C4-2B (cell line): ENCODE measurements around the gene PRKCE.
A peak's percentile ranks its signal among the peaks of the same experiment; 100 is the strongest.

Experiments used
- H3K27ac ChIP-seq: fragments of 450-650 bp; 2 replicates; pipeline ENCODE4 v1.5.1; 2017
- ZFX ChIP-seq: fragments of 450-650 bp; IDR thresholded peaks from 2 replicates; pipeline ENCODE4 v1.6.1; 2017
- TF ChIP-seq, protein P1 (sequence below): fragments of 450-650 bp; conservative IDR thresholded peaks from 2 replicates; pipeline ENCODE4 v1.5.1; 2017; ENCODE audit warnings: mild to moderate bottlenecking

Gene PRKCE

GRCh38 chr2:46008091-46008870 lies 356.8 kb downstream of the PRKCE start:
- no peak for TF ChIP-seq ZFX
- TF ChIP-seq, protein P1, sequence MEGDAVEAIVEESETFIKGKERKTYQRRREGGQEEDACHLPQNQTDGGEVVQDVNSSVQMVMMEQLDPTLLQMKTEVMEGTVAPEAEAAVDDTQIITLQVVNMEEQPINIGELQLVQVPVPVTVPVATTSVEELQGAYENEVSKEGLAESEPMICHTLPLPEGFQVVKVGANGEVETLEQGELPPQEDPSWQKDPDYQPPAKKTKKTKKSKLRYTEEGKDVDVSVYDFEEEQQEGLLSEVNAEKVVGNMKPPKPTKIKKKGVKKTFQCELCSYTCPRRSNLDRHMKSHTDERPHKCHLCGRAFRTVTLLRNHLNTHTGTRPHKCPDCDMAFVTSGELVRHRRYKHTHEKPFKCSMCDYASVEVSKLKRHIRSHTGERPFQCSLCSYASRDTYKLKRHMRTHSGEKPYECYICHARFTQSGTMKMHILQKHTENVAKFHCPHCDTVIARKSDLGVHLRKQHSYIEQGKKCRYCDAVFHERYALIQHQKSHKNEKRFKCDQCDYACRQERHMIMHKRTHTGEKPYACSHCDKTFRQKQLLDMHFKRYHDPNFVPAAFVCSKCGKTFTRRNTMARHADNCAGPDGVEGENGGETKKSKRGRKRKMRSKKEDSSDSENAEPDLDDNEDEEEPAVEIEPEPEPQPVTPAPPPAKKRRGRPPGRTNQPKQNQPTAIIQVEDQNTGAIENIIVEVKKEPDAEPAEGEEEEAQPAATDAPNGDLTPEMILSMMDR = no peak
- no peak overlapping the region for H3K27ac ChIP-seq

DNA sequence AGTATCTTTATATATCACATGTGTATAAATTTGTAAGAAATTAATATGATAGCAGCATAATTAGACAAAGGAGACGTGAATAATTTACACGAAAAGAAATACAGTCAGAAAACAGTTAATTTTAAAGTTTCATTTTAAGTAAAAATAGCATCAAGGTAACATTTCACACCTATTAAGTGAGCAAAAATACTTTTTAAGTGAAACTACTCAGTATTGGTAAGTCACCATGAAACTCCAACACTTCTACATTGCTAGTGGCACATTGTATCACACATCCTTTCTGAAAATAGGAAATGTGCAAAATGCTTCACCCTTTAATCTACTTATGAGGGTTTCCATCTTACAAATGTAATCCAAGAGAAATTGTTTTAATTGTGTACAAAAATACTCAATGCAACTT lies 357.8 kb downstream of the PRKCE start:
- H3K27ac ChIP-seq = no peak overlapping the region
- TF ChIP-seq, protein P1 = no peak
- no peak for TF ChIP-seq ZFX

GRCh38 chr2:46009772-46010171 lies 358.3 kb downstream of the PRKCE start:
- H3K27ac ChIP-seq = no peak overlapping the region
- TF ChIP-seq, protein P1 = no peak
- TF ChIP-seq ZFX = no peak

DNA sequence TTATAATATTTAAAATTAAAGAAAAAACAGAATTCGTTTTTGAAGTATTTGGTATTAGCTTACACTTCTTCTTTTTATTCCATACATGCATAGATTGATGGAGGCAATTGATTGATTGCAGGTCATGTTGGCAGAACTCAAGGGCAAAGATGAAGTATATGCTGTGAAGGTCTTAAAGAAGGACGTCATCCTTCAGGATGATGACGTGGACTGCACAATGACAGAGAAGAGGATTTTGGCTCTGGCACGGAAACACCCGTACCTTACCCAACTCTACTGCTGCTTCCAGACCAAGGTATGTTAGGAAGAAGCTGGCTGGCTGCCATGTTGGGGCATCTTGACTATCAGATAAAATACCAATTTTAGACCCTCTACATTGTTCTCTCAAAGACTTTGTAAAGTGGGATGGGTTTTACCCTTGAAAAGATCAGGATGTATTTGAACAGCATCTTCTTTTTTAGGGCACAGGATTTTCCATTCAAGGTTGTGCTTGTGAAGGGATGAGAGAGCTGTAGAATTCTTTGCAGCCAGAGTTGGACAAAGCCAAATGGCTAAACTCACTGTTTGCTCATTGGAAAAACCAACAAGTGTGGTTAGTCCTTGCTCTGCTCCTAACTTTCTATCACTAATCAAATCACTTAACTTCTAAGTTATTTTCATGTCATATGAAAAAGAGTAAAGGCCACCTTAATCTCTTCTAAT lies 358.9 kb downstream of the PRKCE start:
- no peak overlapping the region for H3K27ac ChIP-seq

DNA sequence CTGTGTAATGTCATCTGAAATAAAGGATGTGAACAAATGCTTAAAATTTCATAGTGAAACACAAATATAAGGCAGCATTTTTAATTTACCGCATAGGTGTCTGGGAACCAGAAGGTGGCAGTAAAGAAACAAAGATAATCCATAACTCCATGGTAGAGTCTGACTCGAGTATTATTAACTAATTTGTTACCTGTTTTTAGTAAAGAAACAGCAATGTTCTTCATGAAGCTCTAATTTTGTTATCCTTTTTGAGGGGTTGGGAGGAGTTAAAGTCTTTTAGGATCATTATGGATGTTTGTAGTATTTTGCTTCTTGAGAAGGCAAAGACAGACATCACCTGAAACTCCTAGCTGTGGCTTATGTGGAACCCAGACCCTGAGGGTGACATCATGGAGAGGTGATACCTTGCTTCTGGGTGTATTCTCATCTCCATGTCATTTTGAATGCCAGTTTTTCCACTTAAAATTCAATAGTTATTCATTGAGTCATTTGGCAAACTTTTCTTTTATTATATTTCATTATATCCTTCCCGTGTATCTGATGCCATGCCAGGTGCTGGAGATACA lies 359.5 kb downstream of the PRKCE start:
- TF ChIP-seq ZFX = no peak
- TF ChIP-seq, protein P1 = peak; percentile 65
- no peak overlapping the region for H3K27ac ChIP-seq

More for the DNA sequence above, 358.9 kb downstream of the PRKCE start:
- TF ChIP-seq, protein P1 = no peak
- no peak for TF ChIP-seq ZFX

DNA sequence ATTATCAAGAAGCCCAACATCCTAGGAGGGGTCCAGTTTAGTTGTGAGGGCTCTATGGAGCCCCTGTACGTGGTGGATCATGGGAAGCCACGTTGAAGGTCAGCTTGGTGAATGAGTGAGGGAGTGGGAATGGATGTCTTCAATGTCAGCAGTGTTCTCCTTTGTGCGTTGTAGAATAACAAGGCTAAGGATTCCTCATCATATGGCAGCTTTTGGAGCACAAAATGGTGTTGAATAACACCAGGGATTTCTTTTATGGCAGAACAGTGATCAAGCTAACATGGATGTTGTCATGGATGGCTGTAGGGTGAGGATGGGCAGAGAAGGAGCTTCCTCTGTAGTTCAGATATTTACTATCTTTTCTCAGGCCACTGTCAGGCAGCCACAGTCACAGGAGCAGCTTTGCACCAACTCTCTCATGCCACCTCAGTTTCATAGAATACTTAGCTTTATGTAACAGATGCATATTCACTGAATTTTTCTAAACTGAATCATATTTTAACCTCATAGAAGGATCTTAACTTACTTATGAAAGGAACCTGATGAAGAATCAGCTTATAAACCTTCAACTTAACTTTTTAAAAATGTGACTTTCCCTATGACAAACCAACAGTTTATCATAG lies 361.3 kb downstream of the PRKCE start:
- TF ChIP-seq ZFX = no peak
- TF ChIP-seq, protein P1 = no peak
- no peak overlapping the region for H3K27ac ChIP-seq
